Kidney tubule cell (primary cell): ENCODE results near the gene DDOST.
A peak's percentile ranks its signal among the peaks of the same experiment; 100 is the strongest.
"Not testable (repeated sequence)": the region's sequence is repeated elsewhere in the genome, so short reads cannot be mapped to it uniquely, and the experiment has no call there.

Experiments
- DNase-seq: peaks from one replicate; pipeline ENCODE4 v3.0.0-alpha.2; 2018; ENCODE audit warnings: low spot score

The DDOST gene

DNA sequence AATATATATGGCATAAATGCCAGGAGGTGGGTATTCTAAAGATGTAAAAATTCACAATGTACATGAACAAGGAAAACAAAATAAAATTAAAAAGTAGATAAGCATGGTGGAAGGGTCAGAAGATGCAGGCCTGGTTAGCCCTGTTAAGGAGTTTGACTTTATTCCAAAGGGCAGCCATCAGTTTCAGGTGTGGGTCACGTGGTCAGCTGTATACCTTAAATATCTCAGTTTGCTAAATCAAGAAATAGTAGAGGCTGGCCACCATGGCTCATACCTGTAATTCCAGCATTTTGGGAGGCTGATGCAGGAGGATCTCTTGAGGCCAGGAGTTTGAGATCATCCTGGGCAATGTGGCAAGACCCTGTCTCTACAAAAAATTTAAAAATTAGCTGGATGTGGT is 36.5 kb downstream of the DDOST start:
- DNase-seq = no peak

DNA sequence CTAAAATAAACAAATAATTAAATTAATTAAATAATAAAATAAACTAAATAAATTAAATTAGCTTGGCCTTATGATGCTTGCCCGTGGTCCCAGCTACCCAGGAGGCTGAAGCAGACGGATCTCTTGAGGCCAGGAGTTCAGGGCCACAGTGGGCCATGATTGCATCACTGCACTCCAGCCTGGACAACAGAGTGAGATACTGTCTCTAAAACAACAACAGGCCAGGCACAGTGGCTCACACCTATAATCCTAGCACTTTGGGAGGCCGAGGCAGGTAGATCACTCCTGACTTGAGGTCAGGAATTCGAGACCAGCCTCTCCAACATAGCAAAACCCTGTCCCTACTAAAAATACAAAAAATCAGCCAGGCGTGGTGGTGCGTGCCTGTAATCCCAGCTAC is 40.2 kb downstream of the DDOST start:
- DNase-seq = no peak

DNA sequence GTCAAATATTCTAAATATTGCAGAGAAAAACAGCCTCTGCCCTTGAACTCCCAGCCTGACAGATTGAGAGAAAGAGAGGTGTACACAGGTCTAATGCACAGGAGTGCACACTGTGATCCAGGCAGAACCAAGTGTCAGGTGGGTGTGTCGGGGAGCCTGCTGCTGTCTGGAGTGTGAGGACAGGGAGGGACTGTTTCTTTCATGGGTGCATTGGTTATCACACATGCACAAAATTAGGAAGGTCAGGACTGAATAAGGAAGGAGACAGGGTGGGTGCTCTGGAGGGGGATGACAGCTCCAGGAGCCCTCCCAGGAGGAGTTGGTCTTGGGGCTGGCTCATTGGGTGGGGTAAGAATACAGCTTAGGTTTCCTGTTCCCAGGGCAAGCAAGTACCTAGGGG is 41.2 kb downstream of the DDOST start:
- no peak for DNase-seq

DNA sequence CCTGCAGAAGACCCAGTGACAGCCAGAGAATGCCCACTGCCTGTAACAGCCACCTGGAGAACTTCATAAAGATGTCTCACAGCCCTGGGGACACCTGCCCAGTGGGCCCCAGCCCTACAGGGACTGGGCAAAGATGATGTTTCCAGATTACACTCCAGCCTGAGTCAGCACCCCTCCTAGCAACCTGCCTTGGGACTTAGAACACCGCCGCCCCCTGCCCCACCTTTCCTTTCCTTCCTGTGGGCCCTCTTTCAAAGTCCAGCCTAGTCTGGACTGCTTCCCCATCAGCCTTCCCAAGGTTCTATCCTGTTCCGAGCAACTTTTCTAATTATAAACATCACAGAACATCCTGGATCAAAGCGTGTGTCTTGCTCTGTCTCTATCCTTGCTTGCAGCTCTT is 42.6 kb downstream of the DDOST start:
- no peak for DNase-seq

DNA sequence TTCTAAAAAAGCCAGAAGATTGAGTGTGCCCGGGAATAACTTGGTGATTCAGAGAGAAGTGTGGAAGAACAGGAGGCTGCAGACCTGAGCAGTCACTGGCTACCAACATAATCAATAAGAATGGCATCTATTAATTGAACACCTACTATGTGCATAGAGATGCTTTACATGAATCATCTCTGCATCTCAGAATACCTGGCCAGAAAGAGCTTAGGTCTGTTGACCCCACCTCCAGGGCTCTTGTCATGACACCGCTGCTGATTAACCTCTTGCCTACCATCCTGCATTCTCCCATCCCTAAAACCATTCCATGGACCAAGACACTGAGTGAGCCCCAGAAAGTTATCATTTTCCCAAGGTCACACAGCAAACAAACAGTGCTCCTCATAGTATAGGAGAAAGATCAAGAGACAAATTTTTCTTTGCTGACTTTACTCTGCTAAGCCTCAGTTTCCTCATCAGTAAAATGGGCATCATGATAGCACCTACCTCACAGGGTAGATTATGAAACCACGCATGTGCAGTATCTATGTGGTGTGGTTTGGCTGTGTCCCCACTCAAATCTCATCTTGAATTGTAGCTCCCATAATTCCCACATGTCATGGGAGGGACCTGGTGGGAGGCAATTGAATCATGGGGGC is 44.2 kb downstream of the DDOST start:
- no peak for DNase-seq

DNA sequence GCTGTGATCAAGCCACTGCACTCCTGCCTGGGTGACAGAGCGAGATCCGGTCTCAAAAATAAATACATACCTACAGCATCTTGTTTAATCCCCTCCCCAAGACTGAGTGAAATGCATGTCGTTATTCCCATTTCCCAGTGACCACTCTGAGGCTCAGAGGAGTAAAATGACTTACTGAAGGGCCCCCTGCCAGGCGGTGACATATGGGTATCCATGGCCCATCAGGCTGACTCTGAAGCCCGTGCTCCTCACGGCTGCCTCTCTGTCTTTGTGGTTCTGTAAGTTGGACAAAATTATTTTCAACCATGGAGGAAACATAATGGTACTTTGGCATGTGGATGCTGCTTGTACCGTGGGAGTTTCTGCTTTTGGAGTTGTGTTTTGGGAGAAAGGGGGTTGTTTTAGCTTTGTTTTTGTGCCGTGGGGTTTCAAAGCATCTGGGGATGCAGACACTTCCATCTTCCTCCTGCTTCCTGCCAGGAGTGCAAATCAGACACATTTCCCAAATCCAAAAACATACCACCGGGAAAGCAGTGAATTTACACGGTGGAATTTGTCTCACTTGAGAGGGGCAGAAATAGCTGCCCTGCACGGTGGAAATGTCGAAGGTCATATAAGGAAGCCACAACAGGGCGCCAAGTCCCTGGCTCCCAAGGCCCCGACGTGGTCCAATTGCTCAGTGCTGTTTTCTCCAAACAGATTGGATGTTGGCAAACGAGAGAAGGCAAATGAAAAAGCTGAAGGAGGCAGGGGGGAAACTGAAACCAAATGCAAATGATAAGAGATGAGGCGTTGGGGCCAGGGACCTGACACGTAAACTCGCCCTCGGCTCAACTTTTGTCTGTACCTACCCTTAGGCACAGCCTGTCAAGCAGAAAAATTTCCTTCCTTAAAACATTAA is 45.0 kb downstream of the DDOST start:
- peak; percentile 10 for DNase-seq

DNA sequence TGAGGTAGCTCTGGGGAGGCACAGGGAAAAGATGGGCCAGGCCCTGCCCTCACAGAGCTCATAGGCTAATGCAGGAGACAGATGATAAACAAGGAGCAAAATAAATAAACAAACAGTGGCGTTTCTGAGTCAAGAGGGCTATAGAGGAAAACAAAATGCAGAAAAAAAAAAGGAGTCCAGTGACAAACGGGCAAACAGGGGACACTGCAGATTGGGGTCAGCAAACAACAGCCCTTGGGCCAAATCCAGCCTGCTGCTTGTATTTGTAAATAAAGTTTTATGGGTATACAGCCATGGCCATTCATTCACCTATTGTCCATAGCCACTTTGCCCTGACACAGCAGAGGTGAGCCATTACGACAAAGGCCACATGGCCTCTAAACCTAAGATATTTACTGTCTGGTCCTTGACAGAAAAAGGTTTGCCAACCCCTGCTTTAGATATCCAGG is 47.0 kb downstream of the DDOST start:
- no peak for DNase-seq

DNA sequence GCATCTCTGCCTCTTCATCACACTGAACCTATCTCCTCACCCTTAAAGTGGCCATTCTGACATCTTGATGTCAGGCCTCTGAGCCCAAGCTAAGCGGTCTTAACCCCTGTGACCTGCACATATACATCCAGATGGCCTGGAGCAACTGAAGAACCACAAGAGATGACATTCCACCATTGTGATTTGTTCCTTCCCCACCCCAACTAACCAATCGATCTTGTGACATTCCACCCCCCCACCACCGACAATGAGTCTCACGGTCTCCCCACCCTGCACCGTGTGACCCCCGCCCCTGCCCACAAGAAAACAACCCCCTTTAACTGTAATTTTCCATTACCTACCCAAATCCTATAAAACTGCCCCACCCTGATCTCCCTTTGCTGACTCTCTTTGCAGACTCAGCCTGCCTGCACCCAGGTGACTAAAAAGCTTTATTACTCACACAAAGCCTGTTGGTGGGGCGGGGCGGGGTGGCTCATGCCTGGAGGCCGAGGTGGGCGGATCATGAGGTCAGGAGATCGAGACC is 48.9 kb downstream of the DDOST start:
- DNase-seq = peak; percentile 72

DNA sequence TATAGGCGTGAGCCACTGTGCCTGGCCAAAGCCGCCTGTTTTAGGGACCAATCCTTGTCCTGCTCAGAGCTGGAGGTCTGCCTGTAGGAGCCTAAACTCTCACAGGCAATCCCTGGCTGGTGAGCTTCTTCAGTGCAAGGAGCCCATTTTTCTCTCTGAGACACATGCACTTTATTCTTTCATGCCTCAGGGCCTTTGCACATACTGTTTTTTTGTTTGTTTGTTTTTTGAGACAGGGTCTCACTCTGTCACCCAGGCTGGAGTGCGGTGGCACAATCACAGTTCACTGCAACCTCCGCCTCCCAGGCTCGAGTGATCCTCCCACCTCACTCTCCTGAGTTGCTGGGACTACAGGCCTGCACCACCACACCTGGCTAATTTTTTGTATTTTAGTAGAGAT is 49.5 kb downstream of the DDOST start:
- DNase-seq = no peak

DNA sequence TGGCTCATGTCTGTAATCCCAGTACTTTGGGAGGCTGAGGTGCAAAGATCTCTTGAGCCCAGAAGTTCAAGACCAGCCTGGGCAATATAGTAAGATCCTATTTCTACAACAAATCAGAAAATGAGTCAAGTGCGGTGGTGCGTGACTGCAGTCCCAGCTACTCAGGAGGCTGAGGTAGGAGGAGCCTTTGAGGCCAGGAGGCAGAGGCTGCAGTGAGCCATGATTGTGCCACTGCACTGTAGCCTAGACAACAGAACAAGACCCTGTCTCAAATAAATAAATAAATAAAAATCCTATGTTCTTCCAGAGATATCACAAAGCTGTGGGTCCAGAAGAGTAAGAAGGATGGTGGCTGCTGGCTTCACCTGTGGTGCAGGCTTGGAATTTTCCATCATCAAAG is 50.2 kb downstream of the DDOST start:
- DNase-seq = peak; percentile 47

DNA sequence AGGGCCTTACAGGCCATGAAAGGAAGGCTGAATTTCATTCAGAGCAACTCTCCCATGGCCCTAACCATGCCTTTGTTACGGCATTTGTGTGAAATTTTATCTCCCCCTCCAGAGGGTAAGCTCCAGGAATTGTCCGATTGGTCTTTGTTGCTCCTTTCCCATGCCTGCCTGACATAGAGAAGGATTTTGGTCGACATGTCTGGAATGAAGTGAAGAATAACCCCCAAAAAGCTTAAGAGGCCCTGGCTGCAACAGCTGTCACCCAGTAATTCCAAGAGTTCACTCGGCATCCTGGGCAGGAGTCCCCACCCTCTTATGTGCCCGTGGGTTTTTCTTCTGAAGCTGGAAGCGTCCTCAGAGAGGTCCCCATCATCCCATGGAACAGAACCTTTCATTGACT is 51.6 kb downstream of the DDOST start:
- no peak for DNase-seq

DNA sequence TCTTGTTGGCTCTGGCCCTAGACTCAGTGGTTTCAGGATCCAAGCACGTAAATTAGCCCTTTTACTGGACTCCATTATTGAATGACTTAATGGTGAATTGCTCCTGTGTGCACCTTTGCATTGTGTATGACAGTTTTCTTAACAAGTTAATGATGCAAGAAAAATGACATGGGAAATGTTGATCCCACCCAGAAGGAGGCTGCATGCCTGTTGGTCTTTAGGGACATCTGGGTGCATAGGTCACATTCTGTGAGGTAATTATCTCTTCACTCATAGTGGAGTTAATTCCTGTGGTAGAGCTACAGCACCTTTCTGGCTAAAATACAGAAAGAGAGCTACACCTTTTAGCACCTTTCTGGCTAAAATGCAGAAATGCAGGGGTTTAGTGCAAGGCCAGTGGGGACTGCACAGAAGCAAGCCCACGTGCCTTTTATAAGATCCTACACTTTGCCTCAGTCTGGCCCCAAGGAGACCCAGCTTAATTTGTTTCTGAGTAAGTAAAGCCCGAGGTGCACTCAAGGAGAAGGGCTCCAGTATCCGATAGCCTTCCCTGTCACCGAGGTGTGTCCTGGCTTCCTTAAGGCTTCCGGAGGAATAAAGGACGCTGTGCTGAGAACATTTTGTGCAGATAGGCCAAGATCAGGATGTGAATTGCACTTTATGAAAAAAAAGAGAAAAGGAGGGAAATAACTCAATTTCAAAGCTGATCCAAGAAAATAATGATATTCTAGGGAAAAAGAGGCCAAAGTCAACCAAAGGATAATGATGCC is 54.2 kb downstream of the DDOST start:
- DNase-seq = not testable (repeated sequence)

DNA sequence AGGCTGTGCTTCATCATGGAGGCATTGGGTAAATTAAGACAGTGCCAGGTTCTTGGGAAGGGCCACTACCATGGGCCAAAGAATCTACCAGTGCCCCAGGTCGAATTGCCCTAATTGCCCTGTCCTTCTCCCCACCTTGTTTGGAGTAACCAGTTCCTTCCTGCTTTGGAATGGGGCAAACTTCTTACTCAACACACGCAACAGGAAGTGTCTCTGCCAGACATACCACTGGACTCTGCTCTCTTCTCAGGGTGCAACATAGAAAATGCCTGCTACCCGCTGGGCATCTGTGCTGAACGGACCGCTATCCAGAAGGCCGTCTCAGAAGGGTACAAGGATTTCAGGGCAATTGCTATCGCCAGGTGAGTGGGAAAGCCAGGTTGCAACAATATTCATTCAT is 56.5 kb downstream of the DDOST start:
- DNase-seq = peak; percentile 57

DNA sequence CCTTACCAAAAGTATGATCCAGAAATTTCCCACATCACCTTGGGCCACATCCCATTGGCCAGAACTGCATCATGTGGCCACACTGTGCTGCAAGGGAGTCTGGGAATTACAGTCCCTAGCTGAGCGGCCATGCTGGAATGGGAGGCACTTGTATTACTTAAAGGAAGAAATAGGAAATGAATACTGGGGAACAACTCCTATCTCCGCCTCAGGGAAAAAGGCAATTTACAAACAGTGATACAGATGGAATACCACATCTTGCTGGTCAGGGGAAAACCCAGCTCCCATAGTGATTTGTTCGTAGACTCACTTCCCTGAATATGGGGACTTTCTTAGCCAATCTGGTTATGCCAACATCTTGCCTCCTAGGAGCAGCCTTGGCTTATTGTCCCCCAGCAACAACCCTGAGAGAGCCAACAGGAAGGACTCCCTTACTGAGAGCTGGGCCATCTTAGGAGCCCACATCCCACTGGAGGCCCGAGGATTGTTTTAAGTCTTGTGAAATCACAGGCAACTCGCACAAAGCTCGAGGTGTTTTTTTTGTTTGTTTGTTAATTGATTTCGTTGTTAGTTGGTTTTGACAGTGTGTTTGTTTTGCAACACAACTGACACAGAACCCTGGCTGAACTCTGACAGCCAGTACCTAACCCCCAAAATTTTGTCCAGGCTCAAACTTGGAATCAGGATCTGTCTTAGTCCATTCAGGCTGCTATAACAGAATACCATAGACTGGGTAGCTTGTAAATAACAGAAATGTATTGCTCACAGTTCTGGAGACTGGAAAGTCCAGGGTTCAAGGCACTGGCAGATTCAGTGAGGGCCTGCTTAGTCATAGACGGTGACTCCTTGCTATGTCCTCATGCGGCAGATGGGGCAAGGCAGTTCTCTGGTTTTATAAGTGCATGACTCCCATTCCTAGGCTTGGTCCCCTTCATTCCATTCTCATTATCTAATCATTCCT is 57.4 kb downstream of the DDOST start:
- DNase-seq = peak; percentile 97

DNA sequence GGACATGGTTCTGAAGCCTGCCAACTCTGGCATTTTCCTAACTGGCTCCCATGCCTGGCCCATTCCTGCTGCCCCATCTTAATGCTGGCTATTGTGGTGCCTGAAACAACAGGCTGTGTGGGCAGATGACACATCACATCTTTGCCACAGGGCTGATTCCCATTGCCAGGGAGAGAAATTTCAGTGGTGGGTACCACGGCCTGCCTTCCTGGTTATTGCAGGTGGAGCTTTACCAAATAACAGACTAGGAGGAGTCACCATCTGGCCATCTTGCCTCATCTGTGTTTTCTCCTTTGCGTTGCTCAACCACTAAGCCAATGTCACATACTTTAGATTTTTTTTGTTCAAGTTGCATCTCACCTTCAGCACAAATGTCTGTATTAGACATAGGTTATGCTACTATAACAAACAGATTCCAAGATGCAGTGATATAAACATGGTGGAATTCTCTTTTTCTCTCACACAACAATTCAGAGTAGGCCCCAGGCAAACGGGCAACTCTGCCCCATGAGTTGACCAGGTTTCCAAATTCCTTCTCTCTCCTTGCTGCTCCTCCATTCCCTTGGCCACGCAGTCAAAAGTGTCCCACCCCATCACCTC is 58.2 kb downstream of the DDOST start:
- DNase-seq = peak; percentile 47
